SK-N-MC (cell line): Measurements from ENCODE around the gene SLAMF1.

Experiments used
- EZH2 ChIP-seq: fragments of 200-600 bp; sonication (generic); IDR thresholded peaks from one replicate; pipeline ENCODE4 v1.6.1; 2017; ENCODE audit warnings: antibody characterized with exemption
- FOXP2 ChIP-seq: optimal IDR thresholded peaks from 2 replicates; pipeline ENCODE3; 2011; ENCODE audit warnings: mild to moderate bottlenecking, moderate library complexity; ENCODE audit not compliant: insufficient read depth; ENCODE audit errors: extremely low read length, control extremely low read depth
- POLR2AphosphoS5 ChIP-seq: IDR thresholded peaks from 2 replicates; pipeline ENCODE4 v1.6.1; 2012; ENCODE audit warnings: mild to moderate bottlenecking, low read depth, low read length, borderline replicate concordance

GRCh38 chr1:160625321-160625720 is 21.5 kb downstream of the SLAMF1 start:
- no peak for TF ChIP-seq POLR2AphosphoS5
- no peak for TF ChIP-seq EZH2
- no peak for TF ChIP-seq FOXP2
